Measurements from ENCODE around the gene FOXJ3. TPM values are rescaled to one million over a fixed set of nuclear protein-coding genes. Genes with fewer than 3 reads are reported as not detected.

FOXJ3 gene
- total and polyA plus RNA-seq, 2 of the 4 experiments (the other 2 are of a cell fraction) = 16.7 to 30.5 TPM

GRCh38 chr1:42221456-42221855 lies 113.6 kb downstream of the FOXJ3 start:
- BruUV-seq (replicated peaks) = no TSS peak
- WGBS, 2 experiments (ENCODE audit: extremely low coverage in 2 of 2, insufficient read length in 1 of 2) = no CpG with 5 or more reads among the region's 2 CpGs
- Histone ChIP-seq H4K8ac (ENCODE audit: low read depth in 2 of 2, low read length in 2 of 2) (no peak overlapping the region), H3K27me3 (ENCODE audit: control insufficient read depth, insufficient read depth, low read length) (no peaks in the 10 kb centered on the region), H3K36me3 (ENCODE audit: control insufficient read depth, insufficient read depth, low read length) (no peaks in the 10 kb centered on the region), H3K4me1 (ENCODE audit: control insufficient read depth, insufficient read depth, low read length) (peaks cover 2% of the 10 kb centered on the region), H2BK20ac (ENCODE audit: low read depth, low read length) (no peak overlapping the region), H3K14ac (replicated peaks; ENCODE audit: low read depth, low read length) (no peak overlapping the region), H3K4me3 (ENCODE audit: insufficient read depth, low read depth, low read length) (no peak overlapping the region), H2AK9ac (replicated peaks; ENCODE audit: low read depth, low read length, poor library complexity) (no peak overlapping the region), H4K91ac (ENCODE audit: insufficient read depth, low read depth, low read length) (no peak overlapping the region), H2BK120ac (ENCODE audit: low read depth, low read length) (no peak overlapping the region), H3K23ac (ENCODE audit: low read depth, low read length) (no peak overlapping the region), H3K4me2 (ENCODE audit: low read depth, low read length) (no peak overlapping the region), H3K56ac (ENCODE audit: extremely low read depth, insufficient read depth, low read length) (no peak overlapping the region), H3K9ac (ENCODE audit: low read depth, low read length) (no peak overlapping the region), H3K27ac (ENCODE audit: insufficient read depth, low read length) (no peak overlapping the region), H3K4ac (ENCODE audit: low read depth, low read length) (no peak overlapping the region), H4K20me1 (ENCODE audit: insufficient read depth, low read length) (peaks cover 13% of the 10 kb centered on the region; the same call in 1 of the 2 replicates), H3K18ac (ENCODE audit: low read depth, low read length) (no peak overlapping the region), H3K9me1 (ENCODE audit: insufficient read depth, low read length) (no peaks in the 10 kb centered on the region), H3K9me3 (ENCODE audit: control insufficient read depth, insufficient read depth, low read length) (no peaks in the 10 kb centered on the region), H3K79me1 (ENCODE audit: low read depth in 1 of 2, low read length in 2 of 2) (peaks cover 23 to 52% of the 10 kb centered on the region in 2 experiments), H4K5ac (ENCODE audit: low read depth, low read length) (no peak overlapping the region), H2AFZ (replicated peaks; ENCODE audit: low read length, poor library complexity) (no peak overlapping the region), H2AK5ac (ENCODE audit: low read depth, low read length) (no peak overlapping the region), H2BK5ac (ENCODE audit: low read depth, low read length, poor library complexity, severe bottlenecking) (no peak overlapping the region), H2BK15ac (ENCODE audit: low read depth, low read length) (no peak overlapping the region)
- in situ Hi-C loops (cut with MboI; ENCODE audit: low sequenced_read_pairs) (no loop called here), intact Hi-C loops (cut with micrococcal nuclease) (no loop called here), dilution Hi-C loops (cut with HindIII; ENCODE audit: low sequenced_read_pairs, unreplicated experiment) (no loop called here)
- TF ChIP-seq CHD1 (IDR thresholded peaks at IDR 0.05; ENCODE audit: low read depth, low read length) = no peak
- TF ChIP-seq FOS (IDR thresholded peaks at IDR 0.05; ENCODE audit: low read depth, low read length) = no peak
- no peak for TF ChIP-seq RCOR1 (IDR thresholded peaks at IDR 0.05; ENCODE audit: insufficient replicate concordance, low read length)
- TF ChIP-seq, protein P1, sequence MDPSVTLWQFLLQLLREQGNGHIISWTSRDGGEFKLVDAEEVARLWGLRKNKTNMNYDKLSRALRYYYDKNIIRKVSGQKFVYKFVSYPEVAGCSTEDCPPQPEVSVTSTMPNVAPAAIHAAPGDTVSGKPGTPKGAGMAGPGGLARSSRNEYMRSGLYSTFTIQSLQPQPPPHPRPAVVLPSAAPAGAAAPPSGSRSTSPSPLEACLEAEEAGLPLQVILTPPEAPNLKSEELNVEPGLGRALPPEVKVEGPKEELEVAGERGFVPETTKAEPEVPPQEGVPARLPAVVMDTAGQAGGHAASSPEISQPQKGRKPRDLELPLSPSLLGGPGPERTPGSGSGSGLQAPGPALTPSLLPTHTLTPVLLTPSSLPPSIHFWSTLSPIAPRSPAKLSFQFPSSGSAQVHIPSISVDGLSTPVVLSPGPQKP (IDR thresholded peaks at IDR 0.05; ENCODE audit: borderline replicate concordance, low read depth, low read length) = no peak
- TF ChIP-seq BHLHE40 (IDR thresholded peaks at IDR 0.05; ENCODE audit: low read depth, low read length) = no peak
- no peak for TF ChIP-seq RFX5 (IDR thresholded peaks at IDR 0.05; ENCODE audit: low read depth, low read length)
- TF ChIP-seq RAD21 (IDR thresholded peaks at IDR 0.05; ENCODE audit: low read length) = no peak
- no peak for TF ChIP-seq CEBPB (IDR thresholded peaks at IDR 0.05; ENCODE audit: low read depth, low read length)
- TF ChIP-seq, protein P2, sequence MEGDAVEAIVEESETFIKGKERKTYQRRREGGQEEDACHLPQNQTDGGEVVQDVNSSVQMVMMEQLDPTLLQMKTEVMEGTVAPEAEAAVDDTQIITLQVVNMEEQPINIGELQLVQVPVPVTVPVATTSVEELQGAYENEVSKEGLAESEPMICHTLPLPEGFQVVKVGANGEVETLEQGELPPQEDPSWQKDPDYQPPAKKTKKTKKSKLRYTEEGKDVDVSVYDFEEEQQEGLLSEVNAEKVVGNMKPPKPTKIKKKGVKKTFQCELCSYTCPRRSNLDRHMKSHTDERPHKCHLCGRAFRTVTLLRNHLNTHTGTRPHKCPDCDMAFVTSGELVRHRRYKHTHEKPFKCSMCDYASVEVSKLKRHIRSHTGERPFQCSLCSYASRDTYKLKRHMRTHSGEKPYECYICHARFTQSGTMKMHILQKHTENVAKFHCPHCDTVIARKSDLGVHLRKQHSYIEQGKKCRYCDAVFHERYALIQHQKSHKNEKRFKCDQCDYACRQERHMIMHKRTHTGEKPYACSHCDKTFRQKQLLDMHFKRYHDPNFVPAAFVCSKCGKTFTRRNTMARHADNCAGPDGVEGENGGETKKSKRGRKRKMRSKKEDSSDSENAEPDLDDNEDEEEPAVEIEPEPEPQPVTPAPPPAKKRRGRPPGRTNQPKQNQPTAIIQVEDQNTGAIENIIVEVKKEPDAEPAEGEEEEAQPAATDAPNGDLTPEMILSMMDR (conservative IDR thresholded peaks at IDR 0.05; ENCODE audit: low read depth, low read length) = no peak
- TF ChIP-seq, protein P3, sequence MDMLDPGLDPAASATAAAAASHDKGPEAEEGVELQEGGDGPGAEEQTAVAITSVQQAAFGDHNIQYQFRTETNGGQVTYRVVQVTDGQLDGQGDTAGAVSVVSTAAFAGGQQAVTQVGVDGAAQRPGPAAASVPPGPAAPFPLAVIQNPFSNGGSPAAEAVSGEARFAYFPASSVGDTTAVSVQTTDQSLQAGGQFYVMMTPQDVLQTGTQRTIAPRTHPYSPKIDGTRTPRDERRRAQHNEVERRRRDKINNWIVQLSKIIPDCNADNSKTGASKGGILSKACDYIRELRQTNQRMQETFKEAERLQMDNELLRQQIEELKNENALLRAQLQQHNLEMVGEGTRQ (IDR thresholded peaks at IDR 0.05; ENCODE audit: low read depth, low read length) = no peak
- TF ChIP-seq MAFK (IDR thresholded peaks at IDR 0.05; ENCODE audit: low read depth, low read length) = no peak
- CTCF ChIA-PET = interaction anchor here (0.6 kb wide), 1 partner anchor 80 kb away, joined by 5 read pairs; no protein-coding TSS in a partner anchor
- no peak for DNase-seq
- POLR2A ChIA-PET (ENCODE audit: unreplicated experiment) = no interaction called here
- no peak for ATAC-seq (ENCODE audit: low read depth)

Measured in IMR-90 (cell line).